NCI-H510A treated with DMSO at 0.1 percent for 48 hours (cell line): ENCODE results near the gene C4orf36.
A peak's percentile ranks its signal among the peaks of the same experiment; 100 is the strongest.
"Not testable (repeated sequence)": the region's sequence is repeated elsewhere in the genome, so short reads cannot be mapped to it uniquely, and the experiment has no call there.

Experiments
- DNase-seq: peaks from one replicate; lab custom pipeline; 2025; lab: John Stamatoyannopoulos, UW

Gene C4orf36

DNA sequence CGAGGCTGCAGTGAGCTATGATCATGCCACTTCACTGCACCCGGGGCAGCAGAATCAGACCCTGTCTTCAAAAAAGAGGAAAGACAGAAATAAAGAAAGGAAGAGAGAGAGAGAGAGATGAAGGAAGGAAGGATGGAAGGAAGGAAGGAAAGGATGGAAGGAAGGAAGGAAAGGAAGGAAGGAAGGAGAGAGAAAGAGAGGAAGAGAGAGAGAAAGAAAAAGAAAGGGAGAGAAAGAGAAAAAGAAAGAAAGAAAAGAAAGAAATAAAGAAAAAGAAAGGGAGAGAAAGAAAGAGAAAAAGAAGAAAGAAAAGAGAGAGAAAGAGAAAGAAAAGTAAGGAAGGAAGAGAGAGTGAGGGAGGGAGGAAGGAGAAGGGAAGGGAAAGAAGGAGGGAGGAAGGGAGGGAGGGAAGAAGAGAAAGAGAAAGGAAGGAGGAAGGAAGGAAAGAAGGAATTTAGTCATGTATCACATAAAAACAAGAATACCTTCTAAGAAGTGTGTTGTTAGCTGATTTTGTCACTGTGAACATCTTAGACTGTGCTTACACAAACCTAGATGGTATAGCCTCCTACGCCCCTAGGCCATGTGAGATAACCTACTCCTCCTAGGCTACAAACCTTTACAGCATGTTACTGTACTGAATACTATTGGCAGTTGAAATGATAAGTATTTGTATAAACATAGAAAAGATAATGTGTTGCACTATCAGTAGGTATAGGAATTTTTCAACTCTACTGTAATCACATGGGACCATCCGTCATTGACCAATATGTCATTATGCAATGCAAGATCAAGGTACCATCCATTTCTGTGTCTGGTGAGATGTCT, 25.2 kb upstream of the C4orf36 start:
- DNase-seq: no peak

DNA sequence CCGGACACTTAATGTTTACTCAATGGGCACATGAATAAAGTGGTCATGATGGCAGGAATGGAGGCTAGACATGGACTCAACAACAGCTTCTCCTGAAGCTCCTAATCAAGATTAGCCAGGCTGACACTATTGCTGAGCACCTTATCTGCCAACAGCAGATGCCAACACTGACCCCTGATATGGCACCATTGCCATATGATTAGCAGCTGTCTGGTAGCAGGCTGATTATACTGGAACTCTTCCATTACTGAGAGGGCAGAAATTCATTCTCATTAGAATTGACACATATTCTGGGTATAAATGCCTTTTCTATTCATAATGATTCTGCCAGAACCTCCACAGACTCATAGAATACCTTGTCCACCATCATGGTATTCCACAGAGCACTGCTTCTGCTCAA, 24.2 kb upstream of the C4orf36 start:
- no peak for DNase-seq

DNA sequence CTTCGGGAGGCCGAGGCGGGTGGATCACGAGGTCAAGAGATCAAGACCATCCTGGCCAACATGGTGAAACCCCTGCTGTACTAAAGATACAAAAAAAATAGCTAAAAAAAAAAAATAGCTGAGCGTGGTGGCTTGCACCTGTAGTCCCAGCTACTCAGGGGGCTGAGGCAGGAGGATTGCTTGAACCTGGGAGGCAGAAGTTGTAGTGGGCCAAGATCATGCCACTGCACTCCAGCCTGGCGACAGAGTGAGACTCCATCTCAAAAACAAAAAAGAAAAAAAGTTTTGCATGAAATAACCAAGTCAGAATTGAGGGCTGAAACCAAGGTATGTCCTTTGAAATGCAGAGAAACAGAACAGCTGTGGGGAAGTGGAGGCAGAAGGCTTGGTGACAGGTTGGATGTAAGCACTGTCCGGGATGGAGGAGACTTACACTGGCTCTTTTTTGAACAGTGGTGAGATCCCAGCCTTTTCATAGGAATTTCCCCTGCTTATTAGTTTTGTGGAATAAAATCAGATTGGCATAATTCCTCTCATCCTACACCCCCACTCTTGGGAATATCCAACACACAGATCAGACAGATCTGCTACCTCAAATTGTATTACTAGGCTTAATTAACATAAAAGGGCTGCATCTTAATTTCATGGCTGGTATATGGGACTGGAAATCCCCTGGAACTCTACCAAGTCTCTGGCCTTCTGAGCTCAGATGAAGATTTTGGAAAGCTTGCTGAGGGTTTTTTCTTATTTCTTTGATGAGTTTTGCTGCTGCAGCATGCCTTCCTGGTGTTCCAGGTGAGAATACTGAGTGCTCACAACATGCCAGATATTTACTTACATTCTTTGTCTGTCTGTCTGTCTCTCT, 18.8 kb upstream of the C4orf36 start:
- DNase-seq: no peak

DNA sequence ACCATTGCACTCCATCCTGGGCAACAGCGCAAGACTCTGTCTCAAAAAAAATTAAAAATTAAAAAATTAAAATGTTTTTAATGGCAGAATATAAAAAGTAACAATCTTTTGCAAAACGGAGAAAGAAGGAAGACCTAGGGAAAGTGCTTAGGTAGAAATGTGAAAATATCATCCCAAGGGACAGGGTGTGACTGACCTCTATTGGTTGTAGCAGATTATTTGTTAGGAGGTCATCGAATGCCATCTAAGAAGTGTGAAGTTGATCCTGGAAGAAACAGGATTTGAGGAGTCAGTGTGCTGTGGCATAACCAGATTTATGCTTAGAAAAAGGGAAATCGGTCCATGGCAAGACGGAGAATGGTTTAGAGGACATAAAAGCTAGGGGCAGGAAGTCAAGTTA, 18.1 kb upstream of the C4orf36 start:
- DNase-seq: no peak

DNA sequence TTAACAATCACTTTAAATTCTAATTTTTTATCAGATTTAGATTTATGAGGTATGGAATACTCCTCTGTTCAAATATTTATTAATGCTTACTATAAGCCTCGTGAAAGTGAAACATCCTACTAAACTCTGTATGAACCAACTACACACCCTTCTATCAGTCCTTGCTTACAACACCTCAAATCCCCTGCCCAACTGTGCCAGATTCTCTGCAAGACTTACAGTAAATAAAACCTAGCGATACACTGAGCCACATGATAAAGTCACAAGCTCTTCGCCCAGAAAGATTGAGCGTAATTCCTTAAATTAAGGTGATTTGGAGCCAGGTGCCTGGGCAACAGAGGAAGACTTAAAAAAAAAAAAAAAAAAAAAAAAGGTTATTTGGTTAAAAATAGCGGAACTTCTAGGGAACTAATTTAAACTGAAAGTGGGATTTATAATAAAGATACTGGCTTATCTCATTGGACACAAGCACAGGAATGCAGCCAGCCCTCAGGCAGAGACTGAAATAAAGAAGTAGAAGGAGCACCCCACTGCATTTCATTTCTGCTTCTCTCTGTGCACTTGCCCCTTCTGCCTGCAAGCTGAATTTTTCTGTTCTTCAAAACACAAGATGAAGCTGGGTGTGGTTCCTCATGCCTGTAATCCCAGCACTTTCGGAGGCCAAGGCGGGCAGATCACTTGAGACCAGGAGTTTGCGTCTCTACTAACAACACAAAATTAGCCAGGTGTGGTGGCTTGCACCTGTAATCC, 17.5 kb upstream of the C4orf36 start:
- no peak for DNase-seq

DNA sequence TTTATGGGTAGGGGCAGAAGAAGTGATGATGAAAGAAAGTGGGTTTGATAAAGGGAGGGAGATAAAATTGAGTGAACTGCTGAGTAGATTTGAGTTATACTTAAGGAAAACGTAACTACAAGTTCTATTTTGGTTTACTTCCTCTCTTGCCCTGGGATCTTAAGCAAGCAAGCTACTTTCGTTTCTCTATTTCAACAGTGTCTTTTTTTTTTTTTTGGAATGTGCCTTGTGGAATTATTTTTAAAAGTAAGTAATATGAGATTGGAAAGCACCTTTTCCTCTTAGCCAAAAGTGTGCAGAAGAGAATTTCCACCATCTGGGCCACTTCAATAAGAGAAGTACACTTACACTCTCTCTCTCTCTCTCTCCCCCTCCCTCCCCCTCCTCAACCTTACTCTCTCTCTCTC, 16.0 kb upstream of the C4orf36 start:
- peak; percentile 27 for DNase-seq

DNA sequence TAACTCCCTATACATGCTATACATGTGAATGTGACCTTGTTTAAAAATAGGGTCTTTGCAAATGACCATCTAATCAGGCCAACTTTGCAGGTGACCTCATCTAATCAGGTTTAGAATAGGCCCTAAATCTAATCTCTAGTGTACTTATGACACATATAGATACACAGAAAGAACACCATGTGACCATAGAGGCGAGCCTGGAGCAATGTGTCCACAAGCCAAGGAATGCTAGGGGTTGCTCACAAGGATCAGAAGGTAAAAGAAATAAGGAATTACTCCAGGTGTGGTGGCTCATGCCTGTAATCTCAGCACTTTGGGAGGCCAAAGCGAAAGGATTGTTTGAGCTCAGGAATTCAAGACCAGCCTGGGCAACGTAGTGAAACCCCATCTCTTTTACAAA, 9.6 kb upstream of the C4orf36 start:
- no peak for DNase-seq

DNA sequence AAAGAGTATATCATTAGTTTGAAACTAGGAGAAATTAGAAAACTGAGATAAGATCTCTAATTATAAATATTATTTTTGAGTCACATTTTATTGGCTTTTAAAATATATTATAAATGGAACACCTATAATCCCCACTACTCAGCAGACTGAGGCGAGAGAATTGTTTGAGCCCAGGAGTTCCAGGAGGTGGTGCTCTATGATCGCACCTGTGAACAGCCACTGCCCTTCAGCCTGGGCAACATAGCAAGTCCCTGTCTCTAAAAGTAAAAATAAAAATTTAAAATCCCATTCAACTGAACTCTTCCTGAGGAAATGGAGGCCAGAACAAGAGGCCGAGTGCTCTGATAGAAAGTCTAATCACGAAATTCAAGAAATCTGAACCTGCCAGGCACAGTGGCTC, 6.3 kb upstream of the C4orf36 start:
- DNase-seq: peak; percentile 2

DNA sequence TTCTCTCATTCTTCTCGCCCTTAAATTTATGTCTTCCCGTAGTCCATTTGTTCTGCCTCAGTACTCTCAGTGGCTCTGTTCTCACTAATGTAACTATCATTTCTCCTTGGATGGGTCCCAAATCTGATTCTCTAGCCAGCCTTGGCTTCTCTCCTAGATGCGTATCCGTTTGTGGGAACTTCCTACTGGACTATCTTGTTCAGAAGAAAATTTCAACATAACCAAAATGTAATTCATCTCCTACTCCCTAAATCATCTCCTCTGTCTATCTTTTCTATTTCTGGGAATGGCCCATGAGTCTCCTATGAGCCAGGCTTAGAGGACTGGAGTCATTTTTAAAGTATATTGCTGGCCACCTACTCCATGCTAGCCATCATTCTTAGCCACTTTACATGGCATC, 4.4 kb upstream of the C4orf36 start:
- no peak for DNase-seq

DNA sequence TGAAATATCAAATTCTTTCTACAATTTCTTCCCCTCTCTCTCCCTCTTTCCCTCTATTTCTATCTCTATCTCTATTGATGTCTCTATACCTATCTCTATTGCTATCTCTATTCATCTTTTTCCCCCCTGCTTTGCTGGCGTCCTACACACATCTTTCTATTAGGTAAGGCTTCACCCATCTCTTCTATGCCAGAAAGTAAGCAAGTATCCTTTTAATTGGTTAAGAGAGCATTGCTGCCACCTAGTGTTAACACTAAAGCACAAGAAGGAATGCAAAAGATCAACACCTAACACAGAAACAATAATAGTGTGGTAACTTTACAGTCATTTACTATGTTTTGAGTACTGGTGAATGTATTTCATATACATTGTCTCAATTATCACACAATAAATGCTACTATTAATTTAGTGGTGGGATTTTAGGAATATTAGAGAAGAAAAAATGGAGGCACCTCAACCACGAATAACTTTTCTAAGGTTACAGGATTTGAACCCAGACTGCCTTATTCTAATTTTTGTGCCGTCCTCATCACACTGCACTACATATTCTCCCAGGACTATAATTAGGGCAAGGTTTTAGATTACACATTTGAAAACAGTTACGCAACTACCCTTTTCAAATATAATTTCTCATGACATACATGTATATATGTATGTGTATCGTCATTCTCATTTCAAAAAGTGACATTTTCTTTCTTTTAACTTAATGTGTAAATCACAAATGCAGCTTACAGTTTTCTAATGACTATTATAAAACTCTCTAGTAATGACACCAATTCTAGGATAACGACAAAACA, 3.7 kb upstream of the C4orf36 start:
- DNase-seq: peak; percentile 76

DNA sequence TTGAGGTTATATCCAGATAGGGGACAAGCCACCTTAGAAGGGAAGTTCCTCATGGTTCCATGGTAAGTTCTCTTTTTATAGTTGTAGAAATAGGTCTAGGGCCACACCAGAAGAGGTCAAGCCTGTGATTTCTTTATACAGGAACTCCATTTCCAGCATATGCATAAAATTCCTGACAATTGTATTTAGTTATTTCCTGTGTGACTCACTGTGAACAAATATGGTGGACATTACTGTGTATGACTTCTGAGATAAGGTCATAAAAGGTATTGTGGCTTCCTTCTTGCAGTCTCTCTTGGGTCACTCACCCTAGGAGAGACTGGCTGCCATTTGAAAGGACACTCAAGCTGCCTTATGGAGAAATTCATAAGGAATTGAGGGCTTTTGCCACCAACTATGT, 2.2 kb upstream of the C4orf36 start:
- no peak for DNase-seq

DNA sequence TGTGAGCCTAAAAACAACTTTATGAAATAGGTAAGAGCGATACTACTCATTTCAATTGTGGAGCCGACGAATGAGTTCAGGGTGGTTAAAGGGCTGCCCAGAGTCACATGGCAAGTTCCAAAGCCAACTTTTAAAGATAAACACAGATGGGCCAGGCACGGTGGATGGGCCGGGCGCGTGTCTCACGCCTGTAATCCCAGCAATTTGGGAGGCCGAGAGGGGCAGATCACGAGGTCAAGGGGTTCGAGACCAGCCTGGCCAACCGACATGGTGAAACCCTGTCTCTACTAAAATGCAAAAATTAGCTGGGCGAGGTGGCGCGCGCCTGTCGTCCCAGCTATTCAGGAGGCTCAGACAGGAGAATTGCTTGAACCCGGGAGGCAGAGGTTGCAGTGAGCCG, 914 bp upstream of the C4orf36 start:
- no peak for DNase-seq

DNA sequence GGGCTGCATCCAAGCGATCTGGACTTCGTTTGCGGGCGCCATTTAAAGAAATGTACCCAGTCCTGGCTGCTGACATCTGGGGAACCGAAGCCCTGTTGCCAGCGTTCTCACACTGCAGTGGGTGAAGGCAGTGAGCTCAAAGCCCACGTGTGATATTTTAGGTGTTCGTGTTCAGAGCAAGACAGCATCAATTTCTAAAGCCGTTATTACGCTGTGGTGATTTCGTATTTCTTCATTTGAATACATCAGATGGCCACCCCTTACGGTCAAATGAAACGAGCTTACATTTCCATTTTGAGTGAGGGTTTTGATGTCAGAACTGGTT, 376 bp upstream of the C4orf36 start:
- no peak for DNase-seq

DNA sequence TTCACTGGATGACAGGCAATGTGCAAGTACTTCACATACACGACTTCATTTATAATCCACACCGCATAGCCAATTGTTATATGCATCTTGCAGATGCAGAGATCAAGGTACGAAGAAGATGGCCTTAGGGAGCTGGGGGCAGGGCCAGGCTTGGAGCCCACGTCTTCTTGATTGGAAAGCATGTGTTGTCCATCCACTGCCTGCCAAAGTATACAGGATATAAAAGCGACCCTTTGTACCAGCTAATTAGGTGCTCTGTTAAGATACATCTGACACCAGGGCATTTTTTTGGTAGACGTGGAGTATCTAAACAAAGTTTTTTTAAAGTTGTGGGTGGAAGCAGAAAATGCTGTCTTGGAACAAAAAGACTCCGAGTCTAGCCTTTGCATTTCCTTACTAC, 1.4 kb downstream of the C4orf36 start:
- DNase-seq: no peak

DNA sequence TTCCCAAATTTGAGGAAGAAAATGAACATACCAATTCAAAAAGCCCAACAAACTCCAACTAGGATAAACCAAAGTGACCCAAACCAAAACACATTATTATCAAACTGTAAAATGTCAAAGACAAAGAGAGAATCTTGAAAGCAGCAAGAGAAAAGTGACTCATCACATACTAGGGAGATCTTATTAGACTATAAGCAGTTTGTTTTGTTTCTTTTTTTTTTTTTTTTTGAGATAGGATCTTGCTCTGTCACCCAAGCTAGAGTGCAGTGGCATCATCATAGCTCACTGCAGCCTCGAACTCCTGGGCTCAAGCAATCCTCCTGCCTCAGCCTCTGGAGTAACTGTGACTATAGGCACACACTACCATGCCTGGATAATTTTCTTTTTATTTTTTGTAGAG, 12.6 kb downstream of the C4orf36 start:
- no peak for DNase-seq

DNA sequence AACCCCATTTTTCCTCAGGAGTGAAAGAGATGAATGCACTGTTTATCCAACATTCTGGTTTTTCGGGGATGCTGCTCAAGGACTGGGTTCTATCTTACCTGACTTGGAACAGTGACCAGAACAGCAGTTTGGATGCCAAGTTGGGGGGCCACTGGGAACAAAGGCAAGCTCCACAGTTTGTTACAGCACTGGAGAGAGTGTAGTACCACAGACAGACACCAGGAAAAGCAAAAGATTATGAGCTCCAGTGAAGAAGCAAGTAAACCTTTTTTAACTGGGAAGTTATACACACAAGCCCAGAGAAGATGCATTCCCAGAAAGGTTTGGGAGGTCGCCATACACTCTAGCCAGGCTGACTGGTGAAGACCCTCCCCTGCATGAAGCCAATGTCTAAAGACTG, 13.6 kb downstream of the C4orf36 start:
- DNase-seq: no peak

DNA sequence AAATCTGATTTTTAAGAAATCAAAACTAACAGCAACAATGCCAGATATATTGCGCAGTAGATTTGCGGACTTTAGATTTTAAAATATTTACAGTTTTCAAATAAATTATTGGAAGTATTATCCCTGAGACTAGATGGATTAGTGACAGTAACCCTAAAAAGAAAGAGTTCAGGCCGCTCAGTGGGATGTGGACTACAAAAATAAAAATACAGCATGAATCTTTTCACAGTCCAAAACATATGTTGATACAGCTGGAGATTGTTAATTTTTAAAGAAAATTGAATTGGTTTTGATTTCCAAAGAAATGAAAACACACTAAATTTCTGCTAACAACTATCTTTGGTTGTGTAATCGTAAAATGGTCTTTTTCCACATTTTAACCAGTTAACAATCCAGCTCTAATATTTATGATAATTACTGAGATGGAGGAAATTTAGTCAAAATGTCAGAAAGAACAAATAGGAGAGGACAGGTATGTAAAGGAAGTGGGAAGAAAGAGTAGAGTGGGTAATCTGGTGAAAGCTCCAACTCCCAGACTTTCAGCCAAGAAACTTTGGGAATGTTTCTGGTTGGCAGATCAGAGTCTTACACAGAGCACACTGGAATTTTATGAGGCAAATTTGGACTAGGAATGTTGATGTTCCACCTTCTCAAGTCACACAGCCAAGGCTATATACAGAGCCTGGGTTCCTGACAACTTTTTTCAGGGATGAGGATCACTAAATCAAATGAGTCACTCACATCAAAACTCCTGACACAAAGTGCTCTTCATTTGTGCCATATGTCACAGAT, 15.1 kb downstream of the C4orf36 start:
- no peak for DNase-seq

DNA sequence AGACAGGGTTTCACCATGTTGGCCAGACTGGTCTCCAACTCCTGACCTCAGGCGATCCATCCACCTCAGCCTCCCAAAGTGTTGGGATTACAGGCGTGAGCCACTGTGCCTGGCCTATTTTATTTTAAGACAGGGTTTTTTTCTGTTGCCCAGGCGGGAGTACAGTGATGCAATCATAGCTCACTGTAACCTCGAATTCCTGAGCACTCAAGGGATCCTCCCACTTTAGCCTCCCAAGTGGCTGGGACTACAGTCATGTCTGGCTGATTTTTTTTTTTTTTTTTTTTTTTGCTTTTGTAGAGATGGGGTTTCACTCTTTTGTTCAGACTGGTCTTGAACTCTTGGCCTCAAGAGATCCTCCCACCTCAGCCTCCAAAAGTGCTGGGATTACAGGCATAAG, 16.8 kb downstream of the C4orf36 start:
- not testable (repeated sequence) for DNase-seq

DNA sequence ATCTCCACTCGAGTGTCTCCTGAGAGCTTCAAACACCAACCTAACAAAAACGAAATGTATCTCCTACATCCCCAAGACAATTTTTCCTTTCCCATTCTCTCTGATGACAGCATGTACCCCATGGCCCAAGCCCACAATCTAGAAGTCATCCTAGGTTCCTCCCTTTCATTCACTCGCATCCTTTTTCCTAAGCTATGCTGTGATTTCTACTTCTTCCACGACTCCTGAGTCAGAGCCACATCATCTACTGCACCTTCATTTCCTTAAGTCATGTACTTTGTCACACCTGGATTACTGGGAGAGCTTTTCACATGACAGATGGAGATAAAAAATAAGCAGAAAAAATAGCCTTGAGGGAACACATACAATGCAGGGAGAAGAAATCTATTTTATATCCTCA, 20.1 kb downstream of the C4orf36 start:
- DNase-seq: no peak

DNA sequence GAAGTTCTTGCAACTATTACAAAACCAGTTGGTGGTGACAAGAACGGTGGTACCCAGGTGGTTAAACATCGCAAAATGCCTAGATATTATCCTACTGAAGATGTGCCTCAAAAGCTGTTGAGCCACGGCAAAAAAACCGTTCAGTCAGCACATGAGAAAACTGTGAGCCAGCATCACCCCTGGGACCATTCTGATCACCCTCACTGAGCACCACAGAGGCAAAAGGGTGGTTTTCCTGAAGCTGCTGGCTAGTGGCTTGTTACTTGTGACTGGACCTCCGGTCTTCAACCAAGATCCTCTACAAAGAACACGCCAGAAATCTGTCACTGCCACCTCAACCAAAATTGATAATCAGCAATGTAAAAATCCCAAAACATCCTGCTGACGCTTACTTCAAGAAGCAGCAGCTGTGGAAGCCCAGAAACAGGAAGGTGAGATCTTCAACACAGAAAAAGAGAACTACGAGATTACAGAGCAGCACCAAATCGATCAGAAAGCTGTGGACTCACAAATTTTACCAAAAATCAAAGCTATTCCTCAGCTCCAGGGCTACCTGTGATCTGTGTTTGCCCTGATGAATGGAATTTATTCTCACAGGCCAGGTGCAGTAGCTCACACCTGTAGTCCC, 21.7 kb downstream of the C4orf36 start:
- DNase-seq: no peak
